ENCODE data around the gene NMRK2. TPM values are rescaled to one million over a fixed set of nuclear protein-coding genes. Genes with fewer than 3 reads are reported as not detected.

The NMRK2 gene
- polyA plus RNA-seq, 2 of the 4 experiments (the other 2 are of a cell fraction): not detected

GRCh38 chr19:3984908-3985642, 52.2 kb downstream of the NMRK2 start, which contains the start of gene EEF2:
TSS of gene EEF2 (minus strand) at chr19:3985463. CDS start at chr19:3985380, 83 bp downstream.
- CTCF ChIA-PET: interaction anchor here (0.9 to 2.7 kb wide), 12 partner anchors 8 to 223 kb away, joined by 3 to 20 read pairs (median 4); no protein-coding TSS in a partner anchor
- POLR2A ChIA-PET: interaction anchor here (0.6 to 5.1 kb wide), 13 partner anchors 9 to 226 kb away, joined by 3 to 60 read pairs (median 4); partner anchors contain the start of genes DAPK3, MRPL54 and NMRK2
- DNase-seq (ENCODE audit: low read depth in 1 of 2, low spot score in 1 of 2): peak; percentile 60 to 85
- Histone ChIP-seq H3K4me2 (peak within 1 kb of the TSS; percentile 91), H3K4me3 (peak within 1 kb of the TSS; percentile 96), H3K27ac (peak within 1 kb of the TSS; percentile 83 to 97), H3K4me1 (peaks cover 26% of the 10 kb centered on the region; the same call in 2 of the 3 replicates), H3K9me3 (no peaks in the 10 kb centered on the region)
- FAIRE-seq: no peak
- TF ChIP-seq KDM5A (IDR thresholded peaks at IDR 0.05) (no peak), MAX (IDR thresholded peaks at IDR 0.05) (peak; percentile 87), E2F6 (IDR thresholded peaks at IDR 0.05; ENCODE audit: borderline replicate concordance, low read depth) (0 out of 2 replicates have a peak, but pooled peaks have one; percentile 51), USF2 (IDR thresholded peaks at IDR 0.05) (peak; percentile 88), MYC (IDR thresholded peaks at IDR 0.05; ENCODE audit: borderline replicate concordance, low read length) (peak; percentile 79; the same call in 1 of the 2 replicates), CBX8 (IDR thresholded peaks at IDR 0.05) (no peak), JUN (IDR thresholded peaks at IDR 0.05) (peak; percentile 97 to 99), MAFK (IDR thresholded peaks at IDR 0.05; ENCODE audit: partially characterized antibody) (peak; percentile 93), HDAC2 (IDR thresholded peaks at IDR 0.05) (no peak), HOXB13 (CRISPR knock-in tag; IDR thresholded peaks at IDR 0.05; ENCODE audit: low read depth) (no peak), PBX3 (IDR thresholded peaks at IDR 0.05) (peak; percentile 59), RARB (CRISPR knock-in tag; IDR thresholded peaks at IDR 0.05) (no peak), REST (IDR thresholded peaks at IDR 0.05) (peak; percentile 16; the same call in 1 of the 2 replicates), PHF8 (IDR thresholded peaks at IDR 0.05; ENCODE audit: borderline replicate concordance, low read depth) (peak; percentile 97), CEBPB (IDR thresholded peaks at IDR 0.05) (no peak), JUNB (IDR thresholded peaks at IDR 0.05) (no peak), CBX2 (IDR thresholded peaks at IDR 0.05; ENCODE audit: borderline replicate concordance, low read depth) (no peak), HOXB5 (CRISPR knock-in tag; IDR thresholded peaks at IDR 0.05) (peak; percentile 57; the same call in 1 of the 2 replicates), POLR2A (IDR thresholded peaks at IDR 0.05; ENCODE audit: low read length) (peak; percentile 98), SREBF2 (IDR thresholded peaks at IDR 0.05) (no peak), BCL3 (IDR thresholded peaks at IDR 0.05) (peak; percentile 98), MAZ (IDR thresholded peaks at IDR 0.05; ENCODE audit: borderline replicate concordance, low read depth, low read length) (peak; percentile 38; the same call in 1 of the 2 replicates), CHD4 (IDR thresholded peaks at IDR 0.05; ENCODE audit: borderline replicate concordance) (no peak), FOSL2 (IDR thresholded peaks at IDR 0.05) (no peak), FOSL2 (CRISPR knock-in tag; IDR thresholded peaks at IDR 0.05) (peak; percentile 43; the same call in 1 of the 2 replicates)
- peak; percentile 25 to 49; a peak in 4 of 6 replicates for ATAC-seq
- WGBS (ENCODE audit: missing lambda C conversion rate): 0% methylated on average over 19 of the region's 80 CpGs
